Measurements from ENCODE around the gene SPEN.
A peak's percentile ranks its signal among the peaks of the same experiment; 100 is the strongest.
"Not testable (repeated sequence)": the region's sequence is repeated elsewhere in the genome, so short reads cannot be mapped to it uniquely, and the experiment has no call there.

SPEN gene

GRCh38 chr1:15885701-15886610 lies 38.4 kb downstream of the SPEN start:
- peak overlapping the region; percentile 69 for H3K27ac ChIP-seq

GRCh38 chr1:15886611-15887167 lies 39.2 kb downstream of the SPEN start:
- no peak for TF ChIP-seq ZFX (IDR thresholded peaks at IDR 0.05)
- TF ChIP-seq CTCF (conservative IDR thresholded peaks at IDR 0.05), result no peak
- peak overlapping the region; percentile 69 for H3K27ac ChIP-seq

More at GRCh38 chr1:15885701-15886610, 38.4 kb downstream of the SPEN start:
- TF ChIP-seq ZFX (IDR thresholded peaks at IDR 0.05), result no peak
- TF ChIP-seq CTCF (conservative IDR thresholded peaks at IDR 0.05), result no peak

- not testable (repeated sequence) for H3K27ac ChIP-seq
Observed at GRCh38 chr1:15892857-15893599, 45.5 kb downstream of the SPEN start.

- TF ChIP-seq CTCF (conservative IDR thresholded peaks at IDR 0.05), result no peak
- TF ChIP-seq ZFX (IDR thresholded peaks at IDR 0.05), result no peak
Observed at GRCh38 chr1:15895233-15895632, 47.7 kb downstream of the SPEN start.

GRCh38 chr1:15896841-15897610 lies 49.5 kb downstream of the SPEN start:
- H3K27ac ChIP-seq, result not testable (repeated sequence)

More at GRCh38 chr1:15895233-15895632, 47.7 kb downstream of the SPEN start:
- H3K27ac ChIP-seq, result no peak overlapping the region

- no peak overlapping the region for H3K27ac ChIP-seq
- no peak for TF ChIP-seq ZFX (IDR thresholded peaks at IDR 0.05)
- no peak for TF ChIP-seq CTCF (conservative IDR thresholded peaks at IDR 0.05)
Observed at GRCh38 chr1:15899266-15899665, 51.8 kb downstream of the SPEN start.

- no peak overlapping the region for H3K27ac ChIP-seq
- TF ChIP-seq CTCF (conservative IDR thresholded peaks at IDR 0.05) (no peak), ZFX (IDR thresholded peaks at IDR 0.05) (no peak)
Observed at GRCh38 chr1:15900662-15901279, 53.3 kb downstream of the SPEN start.

Measured in C4-2B (cell line).